Myocyte (in vitro differentiated cells): Measurements from ENCODE around the gene CD300A. TPM values are rescaled to one million over a fixed set of nuclear protein-coding genes. Genes with fewer than 3 reads are reported as not detected.

Source experiments
- total RNA-seq: library from RNA; depleted of rRNA; stranded (reverse); fragments of >200 nt; gene quantifications from 2 replicates; pipeline ENCODE4 v1.2.3, GENCODE V29; 2014

CD300A gene
- total RNA-seq, 1 donor from 2014 or later = not detected

Other genes with a start within 250 kb of the CD300A start
- not detected in 2 replicates for gene DNAI2, start 192.4 kb upstream of the CD300A start, total RNA-seq
- not detected in 2 replicates for gene KIF19, start 140.4 kb upstream of the CD300A start, total RNA-seq
- gene BTBD17, start 104.8 kb upstream of the CD300A start, total RNA-seq = not detected in 2 replicates
- not detected in 2 replicates for gene GPR142, start 99.1 kb upstream of the CD300A start, total RNA-seq
- gene GPRC5C, start 34.5 kb upstream of the CD300A start, total RNA-seq = 0.52 TPM in 1 of 2 replicates, not detected in the other
- not detected in 2 replicates for gene CD300LB, start 64.8 kb downstream of the CD300A start, total RNA-seq
- gene CD300C, start 79.5 kb downstream of the CD300A start, total RNA-seq = not detected in 2 replicates
- gene CD300H, start 100.9 kb downstream of the CD300A start, total RNA-seq = not detected in 2 replicates
- not detected in 2 replicates for gene CD300LD, start 125.6 kb downstream of the CD300A start, total RNA-seq
- gene CD300E, start 157.1 kb downstream of the CD300A start, total RNA-seq = not detected in 2 replicates
- 0.26 TPM in 1 of 2 replicates, not detected in the other for gene CD300LF, start 246.3 kb downstream of the CD300A start, total RNA-seq